ENCODE measurements around the gene SCFD2. TPM values are rescaled to one million over a fixed set of nuclear protein-coding genes. Genes with fewer than 3 reads are reported as not detected.

SCFD2 gene
- total and polyA plus RNA-seq, 2 of the 8 experiments (the other 6 are each of a cell fraction or from before 2014, with no cell fraction given): 6.2 to 10.2 TPM

DNA sequence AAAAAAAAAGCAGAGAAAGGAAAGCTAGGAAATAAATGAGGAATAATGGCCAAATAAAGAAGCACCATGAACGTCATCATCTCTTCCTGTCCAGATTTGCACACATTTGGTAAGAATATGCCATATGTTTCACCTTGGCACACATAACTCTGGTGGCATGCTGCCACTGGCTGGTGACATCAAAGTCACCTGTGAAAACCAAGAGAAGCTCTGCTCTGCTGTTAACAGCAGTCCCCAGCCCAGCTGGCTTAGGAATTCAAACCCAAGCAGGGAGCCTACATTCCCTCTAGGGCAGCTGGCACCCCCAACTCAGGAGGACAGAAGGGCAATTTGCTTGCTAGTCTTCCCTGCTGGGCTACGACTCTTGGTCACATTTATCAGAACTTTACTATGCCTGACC lies 426.1 kb downstream of the SCFD2 start:
- no peak overlapping the region for H2BK5ac ChIP-seq (ENCODE audit: low read depth, low read length)
- no peaks in the 10 kb centered on the region for H4K20me1 ChIP-seq (replicated peaks in 1 of 2; ENCODE audit: control insufficient read depth in 1 of 2, insufficient read depth in 2 of 2, low read length in 2 of 2)
- no peak for DNase-seq (ENCODE audit: low read depth in 1 of 2, low spot score in 2 of 2)
- POLR2A ChIA-PET (ENCODE audit: partially characterized antibody): interaction anchor here (0.7 kb wide), 1 partner anchor 77 kb away, joined by 3 read pairs; no protein-coding TSS in a partner anchor
- no peaks in the 10 kb centered on the region for H3K9me3 ChIP-seq (ENCODE audit: insufficient read depth in 2 of 2, low read depth in 1 of 2, low read length in 1 of 2)
- H3K27me3 ChIP-seq (replicated peaks in 1 of 4; ENCODE audit: control insufficient read depth in 3 of 4, extremely low read depth in 1 of 4, insufficient read depth in 3 of 4, low read length in 3 of 4): no peaks in the 10 kb centered on the region
- H3K18ac ChIP-seq (ENCODE audit: extremely low read depth, low read length): no peak overlapping the region
- no peak overlapping the region for H3K4ac ChIP-seq (replicated peaks; ENCODE audit: insufficient read length, low read depth, low read length)
- CTCF ChIA-PET (ENCODE audit: partially characterized antibody): interaction anchor here (0.8 to 1.2 kb wide), 7 partner anchors 9 to 1294 kb away, joined by 3 to 6 read pairs (median 3); no protein-coding TSS in a partner anchor
- no peak overlapping the region for H2BK12ac ChIP-seq (ENCODE audit: low read depth, low read length)
- H2AFZ ChIP-seq (ENCODE audit: low read length): no peak overlapping the region
- no peak overlapping the region for H3K4me3 ChIP-seq (ENCODE audit: extremely low read depth in 1 of 4, insufficient read depth in 2 of 4, low read depth in 3 of 4, low read length in 4 of 4)
- H3K27ac ChIP-seq (ENCODE audit: low read depth, low read length): no peak overlapping the region
- H4K91ac ChIP-seq (replicated peaks; ENCODE audit: insufficient read length, low read length): no peak overlapping the region
- H3K79me2 ChIP-seq (ENCODE audit: control insufficient read depth in 1 of 2, insufficient read depth in 2 of 2, low read length in 2 of 2): no peaks in the 10 kb centered on the region
- no peak overlapping the region for H3K23ac ChIP-seq (ENCODE audit: insufficient read length)
- FAIRE-seq: no peak
- H4K5ac ChIP-seq (ENCODE audit: insufficient read length, low read depth, low read length): no peak overlapping the region
- H2BK20ac ChIP-seq (ENCODE audit: low read length): no peak overlapping the region
- no peak overlapping the region for H2AK5ac ChIP-seq (ENCODE audit: low read depth, low read length)
- 72% methylated on average over 2 of the region's 2 CpGs; no CpG with 5 or more reads in 1 of the 2 experiments for WGBS, 2 experiments (ENCODE audit: extremely low coverage in 1 of 2, insufficient coverage in 1 of 2, insufficient read length in 1 of 2, insufficient replicate concordance in 2 of 2, low coverage in 1 of 2, low lambda C conversion rate in 2 of 2, missing lambda C conversion rate in 1 of 2)
- H3K79me1 ChIP-seq (ENCODE audit: low read depth, low read length): no peaks in the 10 kb centered on the region
- H3K14ac ChIP-seq (ENCODE audit: insufficient read length): no peak overlapping the region
- peak overlapping the region; percentile 6; the same call in 1 of the 2 replicates for H4K8ac ChIP-seq (ENCODE audit: extremely low read depth, insufficient read depth, low read length)
- no peaks in the 10 kb centered on the region for H3K23me2 ChIP-seq (ENCODE audit: low read depth, low read length)
- no peak overlapping the region for H3K9ac ChIP-seq (replicated peaks in 1 of 4; ENCODE audit: extremely low read depth in 1 of 4, low read depth in 3 of 4, low read length in 3 of 4)
- no peak overlapping the region for H2BK15ac ChIP-seq (ENCODE audit: low read length)
- 0 out of 4 replicates have a peak overlapping the region, but pooled peaks of 1 of the 2 experiments have one; percentile 2 for H3K4me2 ChIP-seq (ENCODE audit: insufficient read depth in 1 of 2, low read depth in 2 of 2, low read length in 2 of 2)
- TF ChIP-seq SUZ12 (IDR thresholded peaks at IDR 0.05; ENCODE audit: low read length): no peak
- TF ChIP-seq BACH1 (IDR thresholded peaks at IDR 0.05; ENCODE audit: low read length): no peak
- 0 out of 2 replicates have a peak, but pooled peaks have one; percentile 27 for TF ChIP-seq TCF12 (IDR thresholded peaks at IDR 0.05; ENCODE audit: low read depth, low read length)
- no peak for TF ChIP-seq KDM4A (IDR thresholded peaks at IDR 0.05; ENCODE audit: low read depth, low read length, severe bottlenecking)
- TF ChIP-seq CBX8 (IDR thresholded peaks at IDR 0.05; ENCODE audit: borderline replicate concordance, low read depth, low read length): no peak
- peak; percentile 10 for TF ChIP-seq NANOG (IDR thresholded peaks at IDR 0.05; ENCODE audit: insufficient read depth, low read depth, low read length, poor library complexity, severe bottlenecking)
- TF ChIP-seq TAF1 (IDR thresholded peaks at IDR 0.05; ENCODE audit: low read depth, low read length): no peak
- TF ChIP-seq TEAD4 (IDR thresholded peaks at IDR 0.05; ENCODE audit: low read depth, low read length): peak; percentile 63
- TF ChIP-seq SAP30 (IDR thresholded peaks at IDR 0.05; ENCODE audit: insufficient read depth, insufficient replicate concordance, low read length): no peak
- TF ChIP-seq YY1 (IDR thresholded peaks at IDR 0.05; ENCODE audit: low read depth, low read length): no peak
- TF ChIP-seq RBBP5 (IDR thresholded peaks at IDR 0.05; ENCODE audit: borderline replicate concordance, low read depth, low read length): no peak
- no peak overlapping the region for H2BK120ac ChIP-seq (replicated peaks; ENCODE audit: low read depth, low read length)
- H3K56ac ChIP-seq (replicated peaks; ENCODE audit: insufficient read length, low read depth, low read length): no peak overlapping the region
- peaks cover 0 to 7% (median 1%) of the 10 kb centered on the region in 4 experiments; a peak in 1 of 7 replicates for H3K4me1 ChIP-seq (replicated peaks in 1 of 4; ENCODE audit: control insufficient read depth in 3 of 4, insufficient read depth in 4 of 4, low read length in 3 of 4)
- no peaks in the 10 kb centered on the region for H3K36me3 ChIP-seq (ENCODE audit: control insufficient read depth in 2 of 4, insufficient read depth in 4 of 4, low read length in 3 of 4)

Data from H1 (cell line).